ENCODE measurements around the gene FCER1G. TPM values are rescaled to one million over a fixed set of nuclear protein-coding genes. Genes with fewer than 3 reads are reported as not detected.

The FCER1G gene
- polyA plus RNA-seq, 3 donors = 2,686 to 4,191 (median 2,715) TPM

DNA sequence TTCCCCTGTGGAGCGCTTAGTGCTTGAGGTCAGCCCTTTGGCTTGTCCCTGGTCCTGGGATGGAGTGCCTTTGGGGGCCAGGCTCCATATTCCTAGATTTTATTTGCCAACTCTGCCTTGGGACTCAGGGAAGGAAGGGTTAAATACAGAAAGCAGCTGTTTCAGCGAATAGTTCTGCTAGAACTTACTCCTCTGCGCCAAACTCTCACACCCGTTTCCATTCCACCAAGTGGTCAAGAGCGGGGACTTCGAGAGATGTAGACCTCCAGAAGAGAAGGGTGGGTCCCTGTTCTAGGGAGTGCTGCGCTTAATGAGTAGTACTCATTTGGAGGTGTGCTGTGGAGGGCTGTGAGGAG is 10.1 kb downstream of the FCER1G start:
- Histone ChIP-seq H3K4me2 (replicated peaks; ENCODE audit: extremely low read depth, low read length, poor library complexity, severe bottlenecking) (peak overlapping the region; percentile 56), H3K9me3 (replicated peaks in 1 of 2; ENCODE audit: control insufficient read depth in 1 of 2, insufficient read depth in 1 of 2, low read length in 2 of 2) (no peaks in the 10 kb centered on the region), H3K9ac (ENCODE audit: insufficient read depth, low read length, poor library complexity, severe bottlenecking) (no peak overlapping the region), H2AFZ (ENCODE audit: insufficient read depth, low read depth, low read length, poor library complexity, severe bottlenecking) (no peak overlapping the region), H3K27me3 (ENCODE audit: control insufficient read depth in 2 of 2, insufficient read depth in 2 of 2, low read length in 2 of 2) (no peaks in the 10 kb centered on the region), H3K4me1 (ENCODE audit: control insufficient read depth in 1 of 2, insufficient read depth in 2 of 2, low read length in 2 of 2) (peaks cover 32 to 45% of the 10 kb centered on the region in 2 donors), H3K36me3 (replicated peaks in 1 of 2; ENCODE audit: control insufficient read depth in 1 of 2, insufficient read depth in 2 of 2, low read length in 2 of 2) (peaks cover 20 to 54% of the 10 kb centered on the region in 2 donors), H4K20me1 (ENCODE audit: insufficient read depth, low read length) (peaks cover 38% of the 10 kb centered on the region), H3K4me3 (replicated peaks in 1 of 3; ENCODE audit: low read depth in 2 of 3, low read length in 3 of 3) (peak overlapping the region in 1 of 3 experiments; percentile 47), H3K79me2 (ENCODE audit: insufficient read depth, low read length) (peaks cover 9% of the 10 kb centered on the region), H3K27ac (ENCODE audit: low read depth in 1 of 2, low read length in 2 of 2) (peak overlapping the region; percentile 57 to 77)
- Mint-ChIP-seq H3K4me3 (peak overlapping the region; percentile 49 to 76), H3K36me3 (peaks cover 48 to 55% of the 10 kb centered on the region in 2 donors), H3K9me3 (peaks cover 0 to 2% (median 0%) of the 10 kb centered on the region in 7 donors), H3K27ac (peak overlapping the region; percentile 88 to 99 (median 96)), H3K27me3 (ENCODE audit: low read depth in 3 of 3) (peaks cover 0 to 5% (median 1%) of the 10 kb centered on the region in 3 donors), H3K4me1 (peaks cover 64% of the 10 kb centered on the region)
- DNase-seq = no peak
- TF ChIP-seq, protein P1, sequence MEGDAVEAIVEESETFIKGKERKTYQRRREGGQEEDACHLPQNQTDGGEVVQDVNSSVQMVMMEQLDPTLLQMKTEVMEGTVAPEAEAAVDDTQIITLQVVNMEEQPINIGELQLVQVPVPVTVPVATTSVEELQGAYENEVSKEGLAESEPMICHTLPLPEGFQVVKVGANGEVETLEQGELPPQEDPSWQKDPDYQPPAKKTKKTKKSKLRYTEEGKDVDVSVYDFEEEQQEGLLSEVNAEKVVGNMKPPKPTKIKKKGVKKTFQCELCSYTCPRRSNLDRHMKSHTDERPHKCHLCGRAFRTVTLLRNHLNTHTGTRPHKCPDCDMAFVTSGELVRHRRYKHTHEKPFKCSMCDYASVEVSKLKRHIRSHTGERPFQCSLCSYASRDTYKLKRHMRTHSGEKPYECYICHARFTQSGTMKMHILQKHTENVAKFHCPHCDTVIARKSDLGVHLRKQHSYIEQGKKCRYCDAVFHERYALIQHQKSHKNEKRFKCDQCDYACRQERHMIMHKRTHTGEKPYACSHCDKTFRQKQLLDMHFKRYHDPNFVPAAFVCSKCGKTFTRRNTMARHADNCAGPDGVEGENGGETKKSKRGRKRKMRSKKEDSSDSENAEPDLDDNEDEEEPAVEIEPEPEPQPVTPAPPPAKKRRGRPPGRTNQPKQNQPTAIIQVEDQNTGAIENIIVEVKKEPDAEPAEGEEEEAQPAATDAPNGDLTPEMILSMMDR (IDR thresholded peaks at IDR 0.05) = no peak
- WGBS (ENCODE audit: insufficient coverage) = no CpG with 5 or more reads among the region's 7 CpGs
- intact Hi-C loops (cut with micrococcal nuclease) = loop anchor here in 1 of 2 donors (1.0 to 5.0 kb wide), 3 partner anchors 16 to 157 kb away; partner anchors contain the start of gene SDHC

DNA sequence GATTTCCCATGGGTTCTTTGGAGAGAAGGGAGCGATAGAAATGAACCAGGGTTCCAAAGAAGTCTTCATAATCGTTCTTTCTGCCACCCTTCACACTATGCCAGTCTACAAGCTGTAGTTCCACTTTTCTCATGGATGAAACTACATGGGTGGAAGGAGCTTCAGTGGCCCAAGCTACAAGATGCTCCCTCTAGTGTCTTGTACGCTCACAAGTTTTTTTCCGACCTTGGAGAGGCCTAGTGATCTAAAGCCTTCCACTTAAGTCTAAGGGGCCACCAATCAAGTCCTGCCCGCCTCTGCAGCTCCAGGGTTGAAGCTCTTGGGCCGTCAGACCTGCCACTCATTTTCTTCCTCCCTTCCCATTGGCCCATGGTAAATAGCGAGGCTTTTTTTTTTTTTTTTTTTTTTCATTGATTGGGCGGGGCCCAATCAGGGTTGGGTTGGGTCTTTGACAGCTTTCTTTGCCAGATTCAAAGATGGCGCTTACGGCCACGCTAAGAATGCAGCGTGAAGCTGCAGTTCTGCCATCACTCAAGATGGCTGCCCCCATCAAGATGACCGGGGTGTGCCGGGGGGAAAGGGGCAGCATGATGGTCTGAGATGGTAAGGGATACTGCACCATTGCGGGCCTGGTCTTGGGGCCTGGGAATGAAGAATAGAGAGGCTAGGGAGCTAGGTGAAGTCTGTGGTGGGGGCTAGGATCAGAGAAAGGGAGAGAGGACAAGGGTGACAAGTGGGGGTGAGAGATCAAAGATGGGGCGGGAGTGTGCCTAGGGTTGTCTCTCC is 10.6 kb downstream of the FCER1G start, which contains the start of gene TOMM40L:
Gene TOMM40L (plus strand): TSS at position 527 of the 786 bp plus-strand sequence. CDS start 430 bp downstream, outside the sequence.
- TF ChIP-seq, protein P1 (IDR thresholded peaks at IDR 0.05) = peak; percentile 59
- Histone ChIP-seq H3K4me3 (replicated peaks in 1 of 3; ENCODE audit: low read depth in 2 of 3, low read length in 3 of 3) (peak within 1 kb of the TSS; percentile 50 to 79 (median 63)), H3K9ac (ENCODE audit: insufficient read depth, low read length, poor library complexity, severe bottlenecking) (no peak within 1 kb of the TSS), H3K4me1 (ENCODE audit: control insufficient read depth in 1 of 2, insufficient read depth in 2 of 2, low read length in 2 of 2) (peaks cover 32 to 45% of the 10 kb centered on the region in 2 donors), H3K4me2 (replicated peaks; ENCODE audit: extremely low read depth, low read length, poor library complexity, severe bottlenecking) (peak within 1 kb of the TSS; percentile 83), H3K36me3 (replicated peaks in 1 of 2; ENCODE audit: control insufficient read depth in 1 of 2, insufficient read depth in 2 of 2, low read length in 2 of 2) (peaks cover 24 to 54% of the 10 kb centered on the region in 2 donors), H4K20me1 (ENCODE audit: insufficient read depth, low read length) (peaks cover 32% of the 10 kb centered on the region), H3K27me3 (ENCODE audit: control insufficient read depth in 2 of 2, insufficient read depth in 2 of 2, low read length in 2 of 2) (no peaks in the 10 kb centered on the region), H2AFZ (ENCODE audit: insufficient read depth, low read depth, low read length, poor library complexity, severe bottlenecking) (peak within 1 kb of the TSS; percentile 37), H3K9me3 (replicated peaks in 1 of 2; ENCODE audit: control insufficient read depth in 1 of 2, insufficient read depth in 1 of 2, low read length in 2 of 2) (no peaks in the 10 kb centered on the region), H3K79me2 (ENCODE audit: insufficient read depth, low read length) (peaks cover 9% of the 10 kb centered on the region), H3K27ac (ENCODE audit: low read depth in 1 of 2, low read length in 2 of 2) (peak within 1 kb of the TSS; percentile 57 to 77)
- H3K4me3 Mint-ChIP-seq = peak within 1 kb of the TSS; percentile 95 to 98
- peaks cover 0 to 2% (median 0%) of the 10 kb centered on the region in 7 donors for H3K9me3 Mint-ChIP-seq
- WGBS (ENCODE audit: insufficient coverage) = 1% methylated on average over 11 of the region's 16 CpGs
- peak within 1 kb of the TSS; percentile 88 to 99 (median 97) for H3K27ac Mint-ChIP-seq
- DNase-seq = peak; percentile 98 to 99 (median 99)
- intact Hi-C loops (cut with micrococcal nuclease) = loop anchor here in 1 of 2 donors (1.0 to 5.0 kb wide), 3 partner anchors 16 to 157 kb away; partner anchors contain the start of gene SDHC
- H3K36me3 Mint-ChIP-seq = peaks cover 49 to 55% of the 10 kb centered on the region in 2 donors
- H3K27me3 Mint-ChIP-seq (ENCODE audit: low read depth in 3 of 3) = peaks cover 0 to 5% (median 1%) of the 10 kb centered on the region in 3 donors
- H3K4me1 Mint-ChIP-seq = peaks cover 62% of the 10 kb centered on the region
